ENCODE data around the gene SCGB3A2.
"Not testable (repeated sequence)": the region's sequence is repeated elsewhere in the genome, so short reads cannot be mapped to it uniquely, and the experiment has no call there.

The SCGB3A2 gene

GRCh38 chr5:147858565-147858964 is 19.9 kb upstream of the SCGB3A2 start:
- in situ Hi-C loops (cut with HindIII; ENCODE audit: low sequenced_read_pairs) = no loop called here
- no peak overlapping the region for H3K4me3 ChIP-seq (ENCODE audit: low read depth, low read length)
- TF ChIP-seq CTCF (IDR thresholded peaks at IDR 0.05; ENCODE audit: low read depth, low read length, missing control alignments) = no peak
- no peak for DNase-seq (ENCODE audit: low read depth)

GRCh38 chr5:147859962-147860640 is 18.4 kb upstream of the SCGB3A2 start:
- no peak overlapping the region for H3K4me3 ChIP-seq (ENCODE audit: low read depth, low read length)
- no peak for DNase-seq (ENCODE audit: low read depth)
- TF ChIP-seq CTCF (IDR thresholded peaks at IDR 0.05; ENCODE audit: low read depth, low read length, missing control alignments) = no peak
- in situ Hi-C loops (cut with HindIII; ENCODE audit: low sequenced_read_pairs) = no loop called here

- no peak for TF ChIP-seq CTCF (IDR thresholded peaks at IDR 0.05; ENCODE audit: low read depth, low read length, missing control alignments)
- no peak for DNase-seq (ENCODE audit: low read depth)
- in situ Hi-C loops (cut with HindIII; ENCODE audit: low sequenced_read_pairs) = no loop called here
- H3K4me3 ChIP-seq (ENCODE audit: low read depth, low read length) = no peak overlapping the region
These were observed 17.9 kb upstream of the SCGB3A2 start for GRCh38 chr5:147860641-147861025.

GRCh38 chr5:147863454-147864158 is 14.9 kb upstream of the SCGB3A2 start:
- no peak for TF ChIP-seq CTCF (IDR thresholded peaks at IDR 0.05; ENCODE audit: low read depth, low read length, missing control alignments)
- no peak for DNase-seq (ENCODE audit: low read depth)
- in situ Hi-C loops (cut with HindIII; ENCODE audit: low sequenced_read_pairs) = no loop called here
- H3K4me3 ChIP-seq (ENCODE audit: low read depth, low read length) = no peak overlapping the region

- in situ Hi-C loops (cut with HindIII; ENCODE audit: low sequenced_read_pairs) = no loop called here
- DNase-seq (ENCODE audit: low read depth) = no peak
- no peak overlapping the region for H3K4me3 ChIP-seq (ENCODE audit: low read depth, low read length)
- TF ChIP-seq CTCF (IDR thresholded peaks at IDR 0.05; ENCODE audit: low read depth, low read length, missing control alignments) = no peak
These were observed 9.4 kb upstream of the SCGB3A2 start for GRCh38 chr5:147869112-147869511.

GRCh38 chr5:147869892-147870291 is 8.6 kb upstream of the SCGB3A2 start:
- DNase-seq (ENCODE audit: low read depth); in situ Hi-C loops (cut with HindIII; ENCODE audit: low sequenced_read_pairs); H3K4me3 ChIP-seq (ENCODE audit: low read depth, low read length): not testable (repeated sequence)

- DNase-seq (ENCODE audit: low read depth); H3K4me3 ChIP-seq (ENCODE audit: low read depth, low read length); in situ Hi-C loops (cut with HindIII; ENCODE audit: low sequenced_read_pairs): not testable (repeated sequence)
These were observed 6.4 kb upstream of the SCGB3A2 start for GRCh38 chr5:147871980-147872549.

GRCh38 chr5:147872744-147873435 is 5.6 kb upstream of the SCGB3A2 start:
- DNase-seq (ENCODE audit: low read depth); in situ Hi-C loops (cut with HindIII; ENCODE audit: low sequenced_read_pairs): not testable (repeated sequence)

GRCh38 chr5:147874118-147874875 is 4.2 kb upstream of the SCGB3A2 start:
- in situ Hi-C loops (cut with HindIII; ENCODE audit: low sequenced_read_pairs); H3K4me3 ChIP-seq (ENCODE audit: low read depth, low read length): not testable (repeated sequence)

More at GRCh38 chr5:147872744-147873435, 5.6 kb upstream of the SCGB3A2 start:
- not testable (repeated sequence) for H3K4me3 ChIP-seq (ENCODE audit: low read depth, low read length)

More at GRCh38 chr5:147874118-147874875, 4.2 kb upstream of the SCGB3A2 start:
- not testable (repeated sequence) for DNase-seq (ENCODE audit: low read depth)

Measured in astrocyte of the cerebellum (primary cell).